Suppressor macrophage (primary cell): Measurements from ENCODE around the gene PPP1R14C.

Experiments used
- DNase-seq, 4 experiments: peaks; one replicate each; pipeline ENCODE4 v3.0.0-alpha.2; 2020 to 2022

The PPP1R14C gene

GRCh38 chr6:150224820-150225219 lies 82.0 kb downstream of the PPP1R14C start:
- no peak for DNase-seq

- DNase-seq = no peak
Observed at GRCh38 chr6:150227281-150227680, 84.4 kb downstream of the PPP1R14C start.

GRCh38 chr6:150228072-150228733 lies 85.4 kb downstream of the PPP1R14C start:
- DNase-seq = no peak

- peak; percentile 32 to 61 (median 47) for DNase-seq
Observed at GRCh38 chr6:150229436-150230163, 86.8 kb downstream of the PPP1R14C start.

GRCh38 chr6:150230164-150230561 lies 87.3 kb downstream of the PPP1R14C start:
- DNase-seq = no peak

GRCh38 chr6:150230832-150231524 lies 88.1 kb downstream of the PPP1R14C start:
- DNase-seq = no peak

- peak in 1 of 4 experiments; percentile 3 for DNase-seq
Observed at GRCh38 chr6:150231525-150231850, 88.6 kb downstream of the PPP1R14C start.

- DNase-seq = peak in 1 of 4 experiments; percentile 39
Observed at GRCh38 chr6:150233843-150234269, 91.0 kb downstream of the PPP1R14C start.

GRCh38 chr6:150235218-150235617 lies 92.4 kb downstream of the PPP1R14C start:
- DNase-seq = no peak

GRCh38 chr6:150236114-150236513 lies 93.3 kb downstream of the PPP1R14C start:
- DNase-seq = no peak

- no peak for DNase-seq
Observed at GRCh38 chr6:150236544-150236943, 93.7 kb downstream of the PPP1R14C start.

- no peak for DNase-seq
Observed at GRCh38 chr6:150237626-150238025, 94.8 kb downstream of the PPP1R14C start.

GRCh38 chr6:150238336-150238741 lies 95.5 kb downstream of the PPP1R14C start:
- DNase-seq = peak in 3 of 4 experiments; percentile 13 to 31 (median 21)

- DNase-seq = peak; percentile 39 to 76 (median 68)
Observed at GRCh38 chr6:150238846-150239407, 96.1 kb downstream of the PPP1R14C start.

- DNase-seq = peak in 2 of 4 experiments; percentile 19 to 58
Observed at GRCh38 chr6:150241756-150242155, 98.9 kb downstream of the PPP1R14C start.

GRCh38 chr6:150243620-150244314 lies 100.9 kb downstream of the PPP1R14C start:
- DNase-seq = no peak

GRCh38 chr6:150245148-150245935 lies 102.5 kb downstream of the PPP1R14C start:
- no peak for DNase-seq

GRCh38 chr6:150247803-150248202 lies 105.0 kb downstream of the PPP1R14C start:
- no peak for DNase-seq

GRCh38 chr6:150248300-150248699 lies 105.5 kb downstream of the PPP1R14C start:
- no peak for DNase-seq

GRCh38 chr6:150249261-150249660 lies 106.4 kb downstream of the PPP1R14C start:
- DNase-seq = no peak

- no peak for DNase-seq
Observed at GRCh38 chr6:150250826-150251225, 108.0 kb downstream of the PPP1R14C start.
